ENCODE data around the gene CPPED1. TPM values are rescaled to one million over a fixed set of nuclear protein-coding genes. Genes with fewer than 3 reads are reported as not detected.

The CPPED1 gene
- total and polyA plus RNA-seq, 2 of the 4 experiments (the other 2 are of a cell fraction) = 5.1 to 6.5 TPM

GRCh38 chr16:12675852-12676251 lies 127.8 kb downstream of the CPPED1 start:
- POLR2A ChIA-PET (ENCODE audit: unreplicated experiment) = no interaction called here
- Histone ChIP-seq H3K4ac (ENCODE audit: low read depth, low read length) (no peak overlapping the region), H2BK15ac (ENCODE audit: low read depth, low read length) (no peak overlapping the region), H3K56ac (ENCODE audit: extremely low read depth, insufficient read depth, low read length) (no peak overlapping the region), H2BK5ac (ENCODE audit: low read depth, low read length, poor library complexity, severe bottlenecking) (no peak overlapping the region), H4K91ac (ENCODE audit: insufficient read depth, low read depth, low read length) (no peak overlapping the region), H4K5ac (ENCODE audit: low read depth, low read length) (no peak overlapping the region), H2BK120ac (ENCODE audit: low read depth, low read length) (no peak overlapping the region), H2AK5ac (ENCODE audit: low read depth, low read length) (no peak overlapping the region), H3K4me3 (ENCODE audit: insufficient read depth, low read depth, low read length) (no peak overlapping the region), H3K9me3 (ENCODE audit: control insufficient read depth, insufficient read depth, low read length) (no peaks in the 10 kb centered on the region), H2AFZ (replicated peaks; ENCODE audit: low read length, poor library complexity) (no peak overlapping the region), H3K18ac (ENCODE audit: low read depth, low read length) (no peak overlapping the region), H4K8ac (ENCODE audit: low read depth in 2 of 2, low read length in 2 of 2) (no peak overlapping the region), H3K4me1 (ENCODE audit: control insufficient read depth, insufficient read depth, low read length) (no peaks in the 10 kb centered on the region; the same call in 1 of the 2 replicates), H3K9me1 (ENCODE audit: insufficient read depth, low read length) (0 out of 2 replicates have a peak, but pooled peaks cover 3% of the 10 kb centered on the region), H3K79me1 (ENCODE audit: low read depth in 1 of 2, low read length in 2 of 2) (no peaks in the 10 kb centered on the region), H3K4me2 (ENCODE audit: low read depth, low read length) (no peak overlapping the region), H2BK20ac (ENCODE audit: low read depth, low read length) (no peak overlapping the region), H3K36me3 (ENCODE audit: control insufficient read depth, insufficient read depth, low read length) (no peaks in the 10 kb centered on the region), H3K14ac (replicated peaks; ENCODE audit: low read depth, low read length) (no peak overlapping the region), H4K20me1 (ENCODE audit: insufficient read depth, low read length) (no peaks in the 10 kb centered on the region), H3K27ac (ENCODE audit: insufficient read depth, low read length) (no peak overlapping the region), H3K23ac (ENCODE audit: low read depth, low read length) (no peak overlapping the region), H3K27me3 (ENCODE audit: control insufficient read depth, insufficient read depth, low read length) (no peaks in the 10 kb centered on the region), H3K9ac (ENCODE audit: low read depth, low read length) (no peak overlapping the region), H2AK9ac (replicated peaks; ENCODE audit: low read depth, low read length, poor library complexity) (no peak overlapping the region)
- DNase-seq (peak; percentile 75), ATAC-seq (ENCODE audit: low read depth) (no peak)
- no CpG with 5 or more reads among the region's 5 CpGs for WGBS, 2 experiments (ENCODE audit: extremely low coverage in 2 of 2, insufficient read length in 1 of 2)
- dilution Hi-C loops (cut with HindIII; ENCODE audit: low sequenced_read_pairs, unreplicated experiment) (no loop called here), intact Hi-C loops (cut with micrococcal nuclease) (loop anchor here (10.0 kb wide), 1 partner anchor 149 kb away; no protein-coding TSS in a partner anchor), in situ Hi-C loops (cut with MboI; ENCODE audit: low sequenced_read_pairs) (no loop called here)
- no TSS peak for BruUV-seq (replicated peaks)
- CTCF ChIA-PET = no interaction called here
- TF ChIP-seq MAFK (IDR thresholded peaks at IDR 0.05; ENCODE audit: low read depth, low read length) (no peak), FOS (IDR thresholded peaks at IDR 0.05; ENCODE audit: low read depth, low read length) (0 out of 2 replicates have a peak, but pooled peaks have one; percentile 5)

All from IMR-90 (cell line).